Mesenchymal stem cell (in vitro differentiated cells and primary cell): ENCODE measurements around the gene COMTD1.

Source experiments
- DNase-seq: peaks from one replicate; pipeline ENCODE4 v3.0.0-alpha.2; 2013
- H2AFZ ChIP-seq: one replicate; pipeline ENCODE4 v1.6.1; 2013; ENCODE audit warnings: low read depth, mild to moderate bottlenecking, control low read depth, inconsistent platforms, low read length, moderate library complexity
- H2AK5ac ChIP-seq: 2 replicates; pipeline ENCODE4 v1.6.1; 2013; ENCODE audit warnings: low read length, moderate library complexity, mild to moderate bottlenecking, inconsistent platforms; ENCODE audit not compliant: severe bottlenecking
- H2BK120ac ChIP-seq: one replicate; pipeline ENCODE4 v1.6.1; 2013; ENCODE audit warnings: low read depth, mild to moderate bottlenecking, inconsistent platforms, low read length, moderate library complexity
- H2BK12ac ChIP-seq, 2 experiments: one replicate each; pipeline ENCODE4 v1.6.1; 2013; ENCODE audit warnings: inconsistent platforms in 2 of 2, low read length in 2 of 2, mild to moderate bottlenecking in 2 of 2, moderate library complexity in 2 of 2, control low read depth in 1 of 2
- H2BK15ac ChIP-seq: one replicate; pipeline ENCODE4 v1.6.1; 2013; ENCODE audit warnings: mild to moderate bottlenecking, low read depth, inconsistent platforms; ENCODE audit not compliant: poor library complexity, severe bottlenecking
- H2BK5ac ChIP-seq: 2 replicates; pipeline ENCODE4 v1.6.1; 2013; ENCODE audit warnings: low read depth, mild to moderate bottlenecking, low read length, control low read depth, inconsistent platforms; ENCODE audit not compliant: poor library complexity, severe bottlenecking
- H3K14ac ChIP-seq, 2 experiments: one replicate each; pipeline ENCODE4 v1.6.1; 2013; ENCODE audit warnings: inconsistent platforms in 2 of 2, low read length in 2 of 2, control low read depth in 1 of 2, mild to moderate bottlenecking in 1 of 2, moderate library complexity in 1 of 2
- H3K18ac ChIP-seq, 2 experiments: one replicate each; pipeline ENCODE4 v1.6.1; 2013; ENCODE audit warnings: inconsistent platforms in 2 of 2, low read length in 2 of 2, control low read depth in 1 of 2, low read depth in 1 of 2, mild to moderate bottlenecking in 1 of 2
- H3K23ac ChIP-seq, 2 experiments: one replicate each; pipeline ENCODE4 v1.6.1; 2013; ENCODE audit warnings: inconsistent platforms in 2 of 2, low read length in 2 of 2, mild to moderate bottlenecking in 2 of 2, moderate library complexity in 2 of 2, control low read depth in 1 of 2
- H3K27ac ChIP-seq: 2 replicates; pipeline ENCODE4 v1.5.1; 2013; ENCODE audit warnings: mild to moderate bottlenecking, moderate library complexity, low read length, control low read depth, inconsistent platforms; ENCODE audit not compliant: poor library complexity, severe bottlenecking
- H3K27me3 ChIP-seq, 2 experiments: 2 replicates each; pipeline versions ENCODE4 v1.6.1 to v1.7.0; 2013; ENCODE audit warnings: low read length in 2 of 2, mild to moderate bottlenecking in 2 of 2, moderate library complexity in 2 of 2, control low read depth in 1 of 2, inconsistent platforms in 1 of 2; ENCODE audit not compliant: control insufficient read depth in 1 of 2, insufficient read depth in 1 of 2
- H3K36me3 ChIP-seq, 2 experiments: 2 replicates each; pipeline versions ENCODE4 v1.6.1 to v1.7.0; 2013; ENCODE audit warnings: low read length in 2 of 2, control low read depth in 1 of 2, inconsistent platforms in 1 of 2, low read depth in 1 of 2, mild to moderate bottlenecking in 1 of 2; ENCODE audit not compliant: insufficient read depth in 2 of 2, control insufficient read depth in 1 of 2
- H3K4ac ChIP-seq, 2 experiments: one replicate each; pipeline ENCODE4 v1.6.1; 2013; ENCODE audit warnings: inconsistent platforms in 2 of 2, low read length in 2 of 2, mild to moderate bottlenecking in 2 of 2, moderate library complexity in 2 of 2, control low read depth in 1 of 2, low read depth in 1 of 2
- H3K4me1 ChIP-seq: 2 replicates; pipeline ENCODE4 v1.6.1; 2013; ENCODE audit warnings: low read depth, low read length, control low read depth; ENCODE audit not compliant: control insufficient read depth, insufficient read depth
- H3K4me2 ChIP-seq: 2 replicates; pipeline ENCODE4 v1.6.1; 2013; ENCODE audit warnings: low read length, mild to moderate bottlenecking, inconsistent platforms; ENCODE audit not compliant: poor library complexity, severe bottlenecking
- H3K4me3 ChIP-seq, 2 experiments: 2 replicates each; pipeline versions ENCODE4 v1.5.1 to v1.7.0; 2013; ENCODE audit warnings: low read length in 2 of 2, mild to moderate bottlenecking in 2 of 2, control low read depth in 1 of 2, low read depth in 1 of 2; ENCODE audit not compliant: insufficient read depth in 1 of 2
- H3K79me1 ChIP-seq: replicated peaks from 2 replicates; pipeline ENCODE4 v1.6.1; 2013; ENCODE audit warnings: mild to moderate bottlenecking, control low read depth, low read length, inconsistent platforms; ENCODE audit not compliant: poor library complexity, severe bottlenecking
- H3K9ac ChIP-seq: 2 replicates; pipeline ENCODE4 v1.7.0; 2013; ENCODE audit warnings: mild to moderate bottlenecking, low read length, moderate library complexity
- H3K9me3 ChIP-seq: 2 replicates; pipeline ENCODE4 v1.7.0; 2013; ENCODE audit warnings: mild to moderate bottlenecking, low read length; ENCODE audit not compliant: control insufficient read depth
- H4K8ac ChIP-seq: one replicate; pipeline ENCODE4 v1.6.1; 2013; ENCODE audit warnings: inconsistent platforms, mild to moderate bottlenecking, low read length, moderate library complexity
- H4K91ac ChIP-seq: one replicate; pipeline ENCODE4 v1.6.1; 2013; ENCODE audit warnings: mild to moderate bottlenecking, low read length, inconsistent platforms
- WGBS: methylation state at CpG from one replicate; pipeline ENCODE4 v1.1.7; 2013; ENCODE audit warnings: mixed read lengths; 5-methylcytosine and 5-hydroxymethylcytosine counted together

Gene COMTD1

DNA sequence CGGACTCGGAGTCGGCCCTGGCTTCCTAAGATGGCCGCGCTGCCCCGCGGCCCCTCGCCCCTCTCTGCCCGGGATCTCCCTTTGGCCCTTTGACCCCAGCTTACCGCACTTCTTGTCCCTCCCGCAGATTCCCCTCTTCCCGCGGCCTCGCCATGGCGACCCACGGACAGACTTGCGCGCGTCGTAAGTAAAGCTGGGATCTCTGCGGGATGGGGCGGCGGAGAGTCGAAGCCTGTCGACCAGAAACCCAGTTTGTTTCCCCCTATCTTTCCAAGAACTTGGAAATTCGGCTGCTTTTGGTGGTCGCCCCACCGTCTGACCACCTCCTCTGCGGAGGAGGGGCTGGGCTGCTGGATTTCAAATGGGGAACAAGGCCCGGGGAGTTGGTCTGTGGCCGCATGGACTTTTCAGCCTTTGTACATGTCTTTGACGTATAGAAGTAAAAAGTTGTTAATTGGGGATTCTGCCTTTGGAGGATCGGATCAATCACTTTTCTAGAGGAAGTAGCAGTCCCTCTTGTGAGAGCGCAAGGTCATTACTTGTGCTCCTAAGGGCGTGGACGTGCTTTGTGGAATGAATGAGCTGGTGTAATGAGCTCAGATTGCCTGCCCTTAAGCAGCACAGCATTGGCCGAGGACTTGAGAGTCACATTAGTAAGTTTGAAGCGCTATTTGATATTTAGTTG, 24.6 kb downstream of the COMTD1 start:
- Histone ChIP-seq H2BK5ac (peak overlapping the region; percentile 99), H3K4ac (peak overlapping the region; percentile 97 to 98), H3K23ac (peak overlapping the region; percentile 64 to 70), H3K9ac (peak overlapping the region; percentile 100), H4K8ac (peak overlapping the region; percentile 100), H3K18ac (peak overlapping the region; percentile 96 to 100), H2BK120ac (peak overlapping the region; percentile 100), H2AK5ac (peak overlapping the region; percentile 51), H3K27ac (peak overlapping the region; percentile 82), H3K4me2 (peak overlapping the region; percentile 13), H4K91ac (peak overlapping the region; percentile 100), H3K14ac (peak overlapping the region; percentile 57 to 99), H3K36me3 (peaks cover 19 to 43% of the 10 kb centered on the region in 2 experiments), H2BK15ac (peak overlapping the region; percentile 97), H3K9me3 (no peaks in the 10 kb centered on the region), H2BK12ac (no peak overlapping the region), H3K79me1 (no peaks in the 10 kb centered on the region), H3K4me3 (peak overlapping the region; percentile 97 to 98), H3K27me3 (no peaks in the 10 kb centered on the region), H3K4me1 (peaks cover 14% of the 10 kb centered on the region), H2AFZ (peak overlapping the region; percentile 58)
- WGBS = 0% methylated on average over 36 of the region's 38 CpGs
- peak; percentile 78 for DNase-seq

DNA sequence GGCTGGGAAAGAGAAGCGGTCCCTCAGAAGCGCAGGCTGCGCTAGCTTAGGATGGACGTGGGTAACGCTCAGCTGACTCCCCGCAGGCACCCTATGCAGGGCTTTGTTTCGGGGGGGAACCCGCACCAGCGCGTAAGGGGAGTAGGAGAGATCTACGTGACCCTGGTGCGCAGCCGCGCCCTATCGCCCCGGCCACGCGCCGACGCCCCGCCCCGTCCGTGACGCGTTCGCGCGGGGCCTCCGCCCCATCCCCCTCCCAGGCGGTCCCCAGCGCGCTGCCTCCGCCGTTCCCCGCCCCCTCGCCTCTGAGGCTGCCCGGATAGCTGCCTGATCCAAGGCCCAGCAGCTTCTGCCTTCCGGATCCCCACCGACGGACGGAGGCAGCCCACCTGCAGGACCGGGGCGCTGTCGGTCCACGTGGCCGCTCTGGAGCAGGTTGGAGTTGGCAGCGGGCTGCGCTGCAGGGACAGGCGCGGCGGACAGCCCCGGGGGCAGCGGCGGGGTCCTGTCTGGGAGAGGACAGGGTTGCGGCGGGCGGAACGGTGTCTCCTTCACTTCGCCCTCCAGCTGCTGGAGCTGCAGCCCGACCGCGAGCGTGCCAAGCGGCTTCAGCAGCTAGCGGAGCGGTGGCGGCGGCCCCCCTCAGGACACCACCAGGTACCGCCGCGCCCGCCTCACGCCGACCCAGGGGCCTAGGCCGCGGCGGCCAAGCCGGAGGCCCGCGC, 25.3 kb downstream of the COMTD1 start, which contains the start of gene VDAC2:
VDAC2 (plus strand) TSS at position 515 of the 725 bp plus-strand sequence. CDS start 363 bp downstream, outside the sequence.
- Histone ChIP-seq H3K9ac (peak within 1 kb of the TSS; percentile 100), H3K14ac (peak within 1 kb of the TSS; percentile 57 to 99), H3K9me3 (no peaks in the 10 kb centered on the region), H3K4me1 (peaks cover 14% of the 10 kb centered on the region), H3K27ac (peak within 1 kb of the TSS; percentile 98), H3K4me3 (peak within 1 kb of the TSS; percentile 97 to 98), H3K36me3 (peaks cover 15 to 37% of the 10 kb centered on the region in 2 experiments), H4K91ac (peak within 1 kb of the TSS; percentile 100), H2AK5ac (peak within 1 kb of the TSS; percentile 94), H2AFZ (peak within 1 kb of the TSS; percentile 85), H3K23ac (peak within 1 kb of the TSS; percentile 64 to 71), H2BK15ac (peak within 1 kb of the TSS; percentile 100), H4K8ac (peak within 1 kb of the TSS; percentile 100), H3K27me3 (no peaks in the 10 kb centered on the region), H2BK120ac (peak within 1 kb of the TSS; percentile 100), H3K4me2 (peak within 1 kb of the TSS; percentile 95), H3K79me1 (no peaks in the 10 kb centered on the region), H2BK12ac (peak within 1 kb of the TSS; percentile 92 to 100), H3K4ac (peak within 1 kb of the TSS; percentile 99 to 100), H2BK5ac (peak within 1 kb of the TSS; percentile 100), H3K18ac (peak within 1 kb of the TSS; percentile 100)
- DNase-seq = peak; percentile 86
- under 1% methylated on average over 79 of the region's 80 CpGs for WGBS

DNA sequence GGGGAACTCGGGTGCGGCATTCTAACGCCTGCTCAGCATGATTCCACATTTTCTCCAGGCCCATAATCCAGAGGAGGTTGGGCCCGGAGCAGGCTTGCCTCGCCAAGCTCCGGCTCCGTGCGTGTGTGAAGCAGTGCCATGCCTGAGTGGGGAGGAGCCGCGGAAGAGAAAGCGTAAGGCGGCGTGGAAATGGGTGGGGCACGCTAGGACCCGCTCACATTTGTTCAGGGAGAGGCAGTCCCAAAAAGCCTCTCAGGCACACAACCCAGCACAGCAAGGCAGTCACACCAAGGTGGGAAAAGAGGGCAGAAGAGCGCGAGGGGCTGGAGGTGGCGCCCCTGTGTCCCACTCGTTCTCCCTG, 25.9 kb downstream of the COMTD1 start:
- peak overlapping the region; percentile 99 to 100 for H3K4ac ChIP-seq
- peak overlapping the region; percentile 97 to 98 for H3K4me3 ChIP-seq
- peaks cover 14% of the 10 kb centered on the region for H3K4me1 ChIP-seq
- H2BK12ac ChIP-seq = peak overlapping the region; percentile 29 to 77
- no peaks in the 10 kb centered on the region for H3K79me1 ChIP-seq
- peak overlapping the region; percentile 100 for H3K9ac ChIP-seq
- H3K23ac ChIP-seq = peak overlapping the region; percentile 7 to 71
- peak overlapping the region; percentile 80 for H2BK15ac ChIP-seq
- peak overlapping the region; percentile 100 for H2BK120ac ChIP-seq
- H3K9me3 ChIP-seq = no peaks in the 10 kb centered on the region
- peaks cover 10 to 32% of the 10 kb centered on the region in 2 experiments for H3K36me3 ChIP-seq
- peak overlapping the region; percentile 43 to 99 for H3K14ac ChIP-seq
- H3K4me2 ChIP-seq = peak overlapping the region; percentile 95
- peak overlapping the region; percentile 98 for H3K27ac ChIP-seq
- peak overlapping the region; percentile 100 for H4K8ac ChIP-seq
- peak overlapping the region; percentile 99 to 100 for H3K18ac ChIP-seq
- H4K91ac ChIP-seq = peak overlapping the region; percentile 100
- H2AK5ac ChIP-seq = peak overlapping the region; percentile 94
- peak overlapping the region; percentile 89 for H2BK5ac ChIP-seq
- peak; percentile 81 for DNase-seq
- peak overlapping the region; percentile 85 for H2AFZ ChIP-seq
- H3K27me3 ChIP-seq = no peaks in the 10 kb centered on the region
- 4% methylated on average over 16 of the region's 19 CpGs for WGBS
